C4-2B (cell line): ENCODE measurements around the gene NHLRC4.

Experiments
- H3K27ac ChIP-seq: fragments of 450-650 bp; 2 replicates; pipeline ENCODE4 v1.5.1; 2017
- CTCF ChIP-seq: fragments of 450-650 bp; conservative IDR thresholded peaks from 2 replicates; pipeline ENCODE4 v1.5.1; 2017; ENCODE audit warnings: mild to moderate bottlenecking
- ZFX ChIP-seq: fragments of 450-650 bp; IDR thresholded peaks from 2 replicates; pipeline ENCODE4 v1.6.1; 2017

The NHLRC4 gene

GRCh38 chr16:555528-556473 lies 11.0 kb upstream of the NHLRC4 start:
- H3K27ac ChIP-seq = no peak overlapping the region
- TF ChIP-seq ZFX = no peak
- no peak for TF ChIP-seq CTCF

- TF ChIP-seq ZFX = no peak
- no peak for TF ChIP-seq CTCF
- H3K27ac ChIP-seq = no peak overlapping the region
Measured at GRCh38 chr16:556474-557173, 10.2 kb upstream of the NHLRC4 start.

- no peak overlapping the region for H3K27ac ChIP-seq
- TF ChIP-seq CTCF = no peak
- no peak for TF ChIP-seq ZFX
Measured at GRCh38 chr16:557463-558297, 9.1 kb upstream of the NHLRC4 start.

GRCh38 chr16:558298-559020 lies 8.3 kb upstream of the NHLRC4 start:
- TF ChIP-seq ZFX (no peak), CTCF (no peak)
- no peak overlapping the region for H3K27ac ChIP-seq

- TF ChIP-seq ZFX = no peak
- TF ChIP-seq CTCF = no peak
- no peak overlapping the region for H3K27ac ChIP-seq
Measured at GRCh38 chr16:559021-559380, 7.8 kb upstream of the NHLRC4 start.

- TF ChIP-seq CTCF (no peak), ZFX (no peak)
- H3K27ac ChIP-seq = no peak overlapping the region
Measured at GRCh38 chr16:559411-560203, 7.2 kb upstream of the NHLRC4 start.
